Endometrial microvascular endothelial cells (primary cell): ENCODE results near the gene CTXN1. TPM values are rescaled to one million over a fixed set of nuclear protein-coding genes. Genes with fewer than 3 reads are reported as not detected.
"Not testable (repeated sequence)": the region's sequence is repeated elsewhere in the genome, so short reads cannot be mapped to it uniquely, and the experiment has no call there.

Source experiments
- in situ Hi-C: cut with HindIII; loops from 2 replicates; pipeline ENCODE4 v1.10.0; 2017; ENCODE audit warnings: low sequenced_read_pairs, low pct_unique_long_range_greater_than_20kb; ENCODE audit errors: inconsistent ontology term
- total RNA-seq: library from RNA; depleted of rRNA; stranded (reverse); fragments of >200 nt; gene quantifications from one replicate; pipeline ENCODE4 v1.2.3, GENCODE V29; 2015; ENCODE audit errors: inconsistent ontology term

CTXN1 gene
- total RNA-seq, 1 donor from 2014 or later = 2.2 TPM

GRCh38 chr19:7953576-7953975 is 27.6 kb upstream of the CTXN1 start:
- in situ Hi-C loops = no loop called here

- in situ Hi-C loops = no loop called here
Measured at GRCh38 chr19:7953060-7953459, 27.1 kb upstream of the CTXN1 start.

DNA sequence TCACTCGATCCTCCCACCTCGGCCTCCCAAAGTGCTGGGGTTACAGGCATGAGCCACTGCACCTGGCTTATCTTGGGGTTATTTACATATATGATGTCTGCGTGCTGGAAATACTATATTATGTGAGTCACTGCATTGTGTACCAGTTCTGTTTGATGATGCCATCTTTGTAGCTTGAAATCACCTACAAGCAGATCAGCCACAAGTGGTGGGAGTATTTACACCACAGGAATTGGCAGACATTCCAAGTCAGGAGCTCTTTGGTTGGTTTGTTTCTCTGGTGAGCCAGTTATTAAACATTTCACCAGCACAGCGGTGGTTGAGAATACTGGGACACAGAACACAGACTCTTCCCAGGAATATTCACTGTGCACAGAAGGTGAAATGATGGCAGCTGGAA is 22.0 kb upstream of the CTXN1 start:
- in situ Hi-C loops = no loop called here

- in situ Hi-C loops = no loop called here
Measured at GRCh38 chr19:7944177-7944761, 18.3 kb upstream of the CTXN1 start.

- in situ Hi-C loops = no loop called here
Measured at GRCh38 chr19:7943444-7944176, 17.7 kb upstream of the CTXN1 start, which contains the start of gene TIMM44. TIMM44 (minus strand) TSS chr19:7943666; CDS start chr19:7943651, 15 bp downstream.

DNA sequence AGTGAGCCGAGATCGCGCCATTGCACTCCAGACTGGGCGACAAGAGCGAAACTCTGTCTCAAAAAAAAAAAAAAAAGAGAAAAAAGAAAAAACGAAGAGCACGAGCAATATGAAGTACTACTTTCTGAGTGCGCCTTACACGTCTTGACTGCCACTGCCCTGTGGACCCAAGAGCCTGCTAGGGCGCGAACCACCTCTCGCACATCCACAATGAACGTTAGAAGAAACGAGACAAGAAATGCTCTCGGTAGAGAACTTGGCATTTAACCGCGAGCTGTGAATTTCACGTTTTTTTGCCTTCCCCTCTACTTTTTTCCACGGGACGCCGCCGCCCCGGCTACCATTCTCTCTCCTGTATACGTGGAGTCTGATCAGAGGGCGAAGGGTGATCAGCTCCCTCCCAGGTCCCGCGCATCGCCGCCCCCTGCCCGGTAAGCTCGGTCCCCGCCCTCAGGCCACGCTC is 17.1 kb upstream of the CTXN1 start:
- in situ Hi-C loops = no loop called here

DNA sequence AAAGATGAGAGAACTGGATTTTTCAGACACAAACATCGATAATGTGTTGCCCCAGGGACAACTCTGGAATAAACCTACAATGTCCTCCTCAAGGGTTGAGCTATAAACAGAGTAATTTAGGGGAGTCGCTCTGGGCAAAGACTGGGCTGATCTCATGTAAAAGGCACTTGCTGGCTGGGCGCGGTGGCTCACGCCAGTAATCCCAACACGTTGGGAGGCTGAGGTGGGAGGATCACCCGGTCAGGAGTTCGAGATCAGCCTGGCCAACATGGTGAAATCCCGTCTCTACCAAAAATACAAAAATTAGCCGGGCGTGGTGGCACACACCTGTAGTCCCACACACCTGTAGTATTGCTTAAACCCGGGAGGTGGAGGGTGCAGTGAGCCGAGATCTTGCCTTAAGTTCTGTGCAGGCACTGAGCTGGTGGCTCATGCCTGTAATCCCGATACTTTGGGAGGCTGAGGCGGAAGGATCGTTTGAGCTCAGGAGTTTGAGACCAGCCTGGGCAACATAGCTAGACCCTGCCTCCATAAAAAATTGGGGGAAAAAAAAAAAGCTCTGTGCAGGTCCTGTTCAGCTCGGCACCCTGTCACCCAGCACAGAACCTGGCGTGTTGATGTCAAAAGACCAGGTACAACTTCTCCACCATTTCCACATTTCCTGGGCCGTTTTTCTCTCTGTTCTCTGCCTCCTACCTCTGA is 16.1 kb upstream of the CTXN1 start:
- in situ Hi-C loops = no loop called here

- in situ Hi-C loops = no loop called here
Measured at GRCh38 chr19:7940841-7941240, 14.9 kb upstream of the CTXN1 start.

DNA sequence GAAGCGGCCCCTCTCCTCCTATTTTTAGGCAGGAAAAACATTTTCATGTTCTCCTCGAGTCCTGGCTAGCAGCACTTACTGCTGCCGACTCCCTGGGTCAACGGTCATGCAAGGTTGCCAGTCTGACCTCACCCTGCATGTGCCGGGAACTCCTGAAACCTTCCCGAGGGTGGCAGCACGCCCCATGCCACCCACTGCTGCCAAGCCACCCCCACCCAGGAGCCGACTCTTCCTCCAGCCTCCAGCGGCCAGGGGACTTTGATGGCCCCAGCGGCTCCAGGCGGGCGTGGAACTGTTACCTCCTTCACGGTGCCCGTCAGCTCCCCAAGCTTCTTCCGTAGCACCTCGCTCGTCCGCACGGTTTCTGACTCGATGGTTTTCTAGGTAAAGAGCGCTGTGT is 8.8 kb upstream of the CTXN1 start:
- in situ Hi-C loops = no loop called here

- in situ Hi-C loops = no loop called here
Measured at GRCh38 chr19:7933828-7934725, 8.1 kb upstream of the CTXN1 start.

GRCh38 chr19:7933411-7933810 is 7.5 kb upstream of the CTXN1 start:
- in situ Hi-C loops = no loop called here

DNA sequence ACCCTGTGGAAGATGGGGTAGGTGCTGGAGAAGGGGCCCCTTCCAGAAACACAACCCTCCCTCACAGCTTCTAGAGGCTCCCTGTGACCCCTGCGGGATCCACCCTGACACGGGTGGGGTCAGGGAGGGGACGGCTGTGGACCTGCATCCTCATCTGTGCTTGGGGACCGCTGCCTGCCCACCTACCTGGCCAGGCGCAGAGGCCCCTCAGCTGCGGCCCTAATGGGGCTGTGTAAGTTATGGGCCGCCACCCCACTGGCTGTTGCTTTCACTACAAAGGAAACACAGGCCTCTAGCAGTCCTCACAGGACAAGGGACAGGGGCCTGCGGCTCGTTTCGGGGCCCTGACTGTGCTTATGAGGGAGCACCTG is 7.0 kb upstream of the CTXN1 start:
- in situ Hi-C loops = no loop called here

DNA sequence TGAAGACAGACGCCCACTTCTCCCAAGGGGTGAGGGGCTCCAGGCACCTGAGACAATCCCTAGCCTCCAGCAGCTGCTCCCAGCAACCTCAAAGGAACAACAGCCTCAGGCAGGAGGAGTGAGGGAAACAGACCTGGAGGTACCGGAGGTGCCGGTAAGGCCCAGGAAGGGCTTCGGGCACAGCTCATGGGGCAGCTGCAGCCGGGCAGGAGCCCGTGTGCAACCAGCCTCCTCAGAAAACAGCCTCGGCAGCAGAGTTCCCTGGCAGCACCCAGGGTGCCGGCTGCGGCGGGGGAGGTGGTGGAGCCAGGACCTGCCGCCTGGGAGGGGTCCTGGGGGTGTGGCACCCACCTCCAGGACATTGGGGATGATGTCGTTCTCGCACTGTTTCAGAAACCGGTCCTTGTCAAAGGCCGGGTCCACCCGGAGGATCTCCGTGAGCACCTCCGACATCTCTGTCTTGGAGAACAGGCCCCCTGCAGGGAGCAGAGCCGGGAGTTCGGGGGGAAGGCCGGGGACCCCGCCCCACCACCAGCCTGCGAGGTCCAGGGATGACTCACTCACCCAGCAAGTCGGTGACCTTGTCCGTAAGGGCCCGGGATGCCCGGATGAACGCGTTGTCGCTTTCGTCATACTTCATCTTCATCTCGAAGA is 6.5 kb upstream of the CTXN1 start:
- in situ Hi-C loops = no loop called here

GRCh38 chr19:7931221-7932061 is 5.5 kb upstream of the CTXN1 start:
- in situ Hi-C loops = no loop called here

DNA sequence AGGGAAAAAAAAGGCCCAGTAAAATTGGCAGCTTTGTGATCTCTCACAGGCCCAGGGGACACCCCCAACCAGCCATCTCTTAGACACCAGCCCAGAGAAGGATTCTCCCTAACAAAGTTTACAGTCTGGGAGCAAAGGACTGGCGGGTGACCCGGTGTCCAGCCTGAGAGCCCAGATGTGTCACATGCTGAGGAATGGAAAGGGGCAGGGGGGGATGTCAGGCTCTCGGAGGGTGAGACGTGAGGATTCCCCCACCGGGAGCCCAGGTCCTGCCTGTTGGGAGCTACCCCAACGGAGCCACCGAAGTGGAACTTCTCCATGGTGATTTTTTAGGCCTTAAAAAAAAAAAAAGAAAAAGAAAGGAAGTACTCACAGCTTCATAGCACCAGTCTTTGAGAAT is 4.8 kb upstream of the CTXN1 start:
- in situ Hi-C loops = no loop called here

DNA sequence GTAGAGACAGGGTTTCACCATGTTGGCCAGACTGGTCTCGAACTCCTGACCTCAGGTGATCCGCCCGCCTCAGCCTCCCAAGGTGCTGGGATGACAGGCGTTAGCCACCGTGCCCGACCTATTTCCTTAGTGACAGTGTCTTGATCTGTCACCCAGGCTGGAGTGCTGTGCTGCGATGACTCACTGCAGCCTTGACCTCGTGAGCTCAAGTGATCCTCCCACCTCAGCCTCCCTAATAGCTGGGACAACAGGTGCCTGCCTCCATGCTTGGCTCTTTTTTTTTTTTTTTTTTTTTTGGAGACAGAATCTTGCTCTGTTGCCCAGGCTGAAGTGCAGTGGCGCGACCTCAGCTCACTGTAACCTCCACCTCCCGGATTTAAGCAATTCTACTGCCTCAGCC is 4.1 kb upstream of the CTXN1 start:
- in situ Hi-C loops = not testable (repeated sequence)

DNA sequence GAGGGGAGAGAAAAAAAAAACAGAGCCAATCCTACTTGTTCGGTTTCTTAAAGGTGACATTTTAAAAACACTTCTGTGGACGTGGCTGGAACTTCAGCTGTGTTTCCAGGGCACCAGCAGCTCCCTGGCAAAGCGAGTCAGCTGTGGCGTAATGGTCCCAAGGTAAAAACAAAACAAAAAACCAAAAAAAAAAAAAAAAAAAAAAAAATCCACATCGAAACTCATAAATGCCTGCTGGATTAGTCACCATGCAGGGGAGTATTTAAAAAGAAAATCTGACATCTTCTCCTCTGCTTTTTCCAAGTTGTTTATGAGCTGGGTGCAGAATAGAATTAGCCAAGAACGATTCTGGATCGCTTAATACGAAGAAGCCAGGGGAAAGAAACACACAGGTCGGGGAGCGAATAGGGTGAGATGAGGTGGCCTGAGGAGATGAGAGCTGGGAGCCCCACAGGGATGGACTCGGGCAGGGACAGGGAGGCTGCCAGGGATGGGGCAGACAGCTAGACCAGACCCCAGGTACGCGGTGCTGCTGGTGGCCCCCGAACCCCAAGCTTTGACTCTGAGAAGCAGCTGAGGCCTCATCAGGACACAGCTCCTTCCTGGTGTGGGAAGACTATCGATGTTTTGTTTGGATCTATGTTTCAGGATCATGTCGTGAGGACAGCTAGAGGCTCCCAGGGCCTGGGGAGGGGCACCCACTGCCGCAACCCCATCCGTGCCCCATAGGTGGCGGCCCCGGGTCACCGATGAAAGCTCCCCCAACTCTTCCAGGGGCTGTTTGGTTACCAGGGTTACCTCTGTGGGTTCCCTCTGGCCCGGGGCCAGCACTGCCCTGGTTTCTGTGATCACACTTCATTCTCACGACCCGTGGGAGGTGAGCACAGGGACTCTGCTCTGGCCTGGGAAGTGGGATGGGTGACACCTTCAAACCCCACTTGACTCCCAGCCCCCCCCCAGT is 3.1 kb upstream of the CTXN1 start:
- in situ Hi-C loops = no loop called here
